HS-27A (cell line): ENCODE results near the gene PRRC1.

ENCODE experiments used
- DNase-seq: peaks from one replicate; pipeline ENCODE4 v3.0.0-alpha.2; 2012; ENCODE audit warnings: low read depth, missing footprints

The PRRC1 gene

DNA sequence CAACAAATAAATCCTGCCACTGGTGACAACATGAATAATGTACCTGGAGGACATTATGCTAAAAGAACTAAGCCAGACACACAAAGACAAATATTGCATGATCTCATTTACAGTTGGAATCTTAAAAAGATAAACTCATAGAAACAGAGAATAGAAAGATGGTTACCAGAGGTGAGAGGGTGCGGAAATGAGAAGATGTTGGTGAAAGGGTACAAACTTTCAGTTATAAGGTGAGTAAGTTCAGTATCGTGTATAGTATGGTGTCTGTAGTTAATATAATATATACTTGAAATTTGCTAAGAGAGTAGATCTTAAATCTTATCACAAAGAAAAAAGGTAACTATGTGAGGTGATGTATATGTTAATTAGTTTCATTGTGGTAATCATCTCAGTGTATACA lies 63.3 kb downstream of the PRRC1 start:
- DNase-seq, result no peak

GRCh38 chr5:127581450-127581849 lies 64.0 kb downstream of the PRRC1 start:
- no peak for DNase-seq

DNA sequence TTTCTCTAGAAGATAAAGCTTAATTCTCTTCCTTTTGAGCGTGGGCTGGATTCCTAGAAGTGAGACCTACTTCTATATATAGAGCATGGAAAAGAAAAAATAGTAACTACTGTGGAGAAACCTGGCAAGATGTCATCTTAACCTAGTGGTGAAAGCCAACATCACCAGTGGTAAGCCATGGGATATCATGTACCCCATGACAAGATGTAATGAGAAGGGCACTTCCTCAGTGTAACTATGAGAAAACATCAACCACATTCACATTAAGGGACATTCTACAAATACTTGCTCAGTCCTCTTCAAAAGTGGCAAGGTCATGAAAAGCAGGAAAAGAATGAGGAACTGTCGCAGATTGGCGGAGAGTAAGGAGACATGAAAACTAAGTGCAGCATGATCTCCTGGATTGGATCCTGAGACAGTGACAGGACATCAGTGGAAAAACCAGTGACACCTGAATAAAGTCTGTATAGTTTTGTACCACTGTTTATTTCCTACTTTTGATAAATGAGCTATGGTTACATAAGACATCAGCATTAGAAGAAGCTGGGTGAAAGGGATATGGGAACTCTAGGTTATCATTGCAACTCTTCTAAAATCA lies 65.4 kb downstream of the PRRC1 start:
- no peak for DNase-seq

GRCh38 chr5:127583866-127584265 lies 66.4 kb downstream of the PRRC1 start:
- DNase-seq, result no peak

- DNase-seq, result no peak
Measured at GRCh38 chr5:127585661-127586060, 68.2 kb downstream of the PRRC1 start.

DNA sequence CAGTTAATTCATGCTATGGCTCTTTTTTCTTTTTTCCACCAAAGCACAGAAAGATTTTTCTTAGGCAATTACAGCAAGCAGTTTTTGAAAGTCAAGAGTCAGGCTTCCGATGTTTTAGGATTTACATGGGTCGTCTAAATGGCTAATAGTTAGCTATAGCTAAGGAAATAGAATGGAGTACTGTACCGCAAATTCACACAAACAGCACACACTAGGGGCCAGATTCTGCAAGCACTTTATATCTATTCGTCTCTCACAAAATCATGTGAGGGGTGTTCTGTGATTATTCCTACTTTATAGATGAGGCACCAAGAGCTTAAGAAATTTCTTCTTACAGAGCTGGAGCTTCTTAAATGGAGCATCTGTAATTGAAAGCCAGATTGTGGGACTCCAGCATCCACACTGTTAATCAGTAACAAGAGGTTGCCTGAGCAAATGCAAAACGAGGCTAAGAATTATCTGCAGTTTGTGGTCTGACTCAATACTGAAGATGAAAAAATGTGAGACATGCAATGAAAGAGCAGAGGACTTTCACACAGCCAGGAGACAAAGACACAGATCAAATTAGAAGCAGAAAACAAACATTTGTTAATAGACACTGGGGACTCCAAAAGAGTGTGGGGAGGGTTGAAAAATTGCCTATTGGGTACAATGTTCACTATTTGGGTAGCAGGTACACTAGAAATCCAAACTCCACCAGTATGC lies 68.8 kb downstream of the PRRC1 start:
- DNase-seq, result no peak

GRCh38 chr5:127586811-127587210 lies 69.4 kb downstream of the PRRC1 start:
- DNase-seq, result no peak

DNA sequence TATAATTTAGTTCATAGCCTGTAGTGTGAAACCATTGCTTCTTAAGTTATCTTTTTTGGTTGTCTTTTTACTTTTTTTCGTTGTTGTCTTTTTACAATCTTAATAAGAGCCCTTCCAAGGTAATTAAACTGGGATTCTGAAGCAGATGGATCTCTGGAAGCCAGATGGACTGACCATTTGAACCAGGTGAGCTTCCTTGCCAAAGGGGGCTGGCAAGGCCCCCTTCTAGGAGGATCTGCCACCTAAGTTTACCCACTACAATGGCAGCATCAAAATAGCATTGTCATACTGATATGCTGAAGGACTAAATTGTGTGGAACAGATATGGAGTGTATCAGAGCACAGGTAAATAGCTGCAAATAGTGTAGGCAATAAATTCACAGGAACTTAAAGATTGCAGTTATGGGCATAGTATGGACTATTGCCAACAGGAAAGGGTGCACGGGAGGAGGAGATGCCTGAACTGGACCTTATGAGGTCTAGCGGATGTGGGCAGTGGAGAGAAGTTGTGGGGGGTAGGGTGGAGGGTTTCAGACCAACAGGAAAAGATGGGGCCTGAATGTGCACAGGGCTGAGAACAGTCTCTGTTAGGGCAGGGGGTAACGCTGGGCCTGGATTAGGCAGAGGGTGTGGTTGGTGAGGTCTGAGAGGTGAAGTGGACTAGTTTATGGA lies 69.9 kb downstream of the PRRC1 start:
- no peak for DNase-seq

GRCh38 chr5:127588368-127588767 lies 70.9 kb downstream of the PRRC1 start:
- DNase-seq, result no peak

DNA sequence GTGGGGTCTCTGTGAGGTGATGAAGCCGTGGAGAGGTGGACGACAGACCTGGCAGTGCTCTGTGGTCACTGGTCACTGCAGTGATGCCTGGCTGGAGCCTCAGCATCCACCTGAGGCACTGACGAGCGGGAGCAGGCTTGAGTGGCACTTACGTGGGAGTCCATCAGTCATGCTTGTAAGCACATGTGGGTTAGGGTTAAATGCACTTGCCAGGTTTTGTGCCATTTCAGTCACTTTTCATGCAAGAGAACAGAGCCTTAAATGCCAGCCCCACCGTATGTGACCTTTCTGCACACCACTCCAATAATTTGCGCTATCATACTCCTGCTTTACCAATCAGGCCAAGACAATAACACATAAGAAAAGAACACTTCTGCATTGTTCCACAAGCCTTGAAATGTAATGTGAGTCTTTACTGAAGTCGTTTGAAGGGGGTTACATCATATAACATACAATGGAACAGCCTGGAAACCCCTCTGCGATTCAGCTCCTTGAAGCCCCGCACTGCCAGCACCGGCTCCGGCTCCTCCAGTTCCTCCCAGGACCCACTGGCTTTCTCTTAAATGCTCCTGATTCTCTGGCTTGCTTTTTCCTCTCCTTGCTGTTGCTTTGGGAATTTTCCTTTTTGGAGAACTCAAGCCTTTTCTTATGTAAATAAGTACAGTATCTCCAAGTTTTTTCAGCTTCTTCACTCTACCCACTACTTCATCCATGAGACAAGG lies 72.0 kb downstream of the PRRC1 start:
- no peak for DNase-seq

DNA sequence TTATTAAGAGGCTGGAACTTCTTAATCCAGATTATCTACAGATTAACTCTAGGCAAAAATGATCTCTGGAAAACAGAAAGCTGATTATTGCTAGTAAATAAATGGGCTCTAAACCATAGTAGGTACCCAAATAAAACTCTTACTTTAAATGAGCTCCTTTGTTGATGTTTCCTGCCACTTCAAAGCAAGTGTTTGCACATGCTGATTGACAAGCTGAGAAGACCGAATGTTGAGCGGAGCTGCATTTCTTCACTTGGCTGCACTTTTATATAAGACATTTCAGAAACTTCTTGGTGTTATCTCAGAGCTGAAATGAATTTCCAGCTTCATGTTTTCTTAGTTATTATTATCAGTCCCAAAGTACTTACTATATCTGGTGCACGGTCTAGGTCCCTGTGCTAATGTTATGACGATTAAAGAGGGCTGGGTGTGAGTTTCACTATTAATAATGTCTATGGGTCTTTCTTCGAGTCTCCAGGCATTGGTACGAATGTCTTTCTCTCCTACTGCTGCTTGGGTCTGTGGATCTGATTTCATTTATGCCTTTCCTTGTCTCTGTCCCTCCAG lies 72.8 kb downstream of the PRRC1 start:
- DNase-seq, result no peak

DNA sequence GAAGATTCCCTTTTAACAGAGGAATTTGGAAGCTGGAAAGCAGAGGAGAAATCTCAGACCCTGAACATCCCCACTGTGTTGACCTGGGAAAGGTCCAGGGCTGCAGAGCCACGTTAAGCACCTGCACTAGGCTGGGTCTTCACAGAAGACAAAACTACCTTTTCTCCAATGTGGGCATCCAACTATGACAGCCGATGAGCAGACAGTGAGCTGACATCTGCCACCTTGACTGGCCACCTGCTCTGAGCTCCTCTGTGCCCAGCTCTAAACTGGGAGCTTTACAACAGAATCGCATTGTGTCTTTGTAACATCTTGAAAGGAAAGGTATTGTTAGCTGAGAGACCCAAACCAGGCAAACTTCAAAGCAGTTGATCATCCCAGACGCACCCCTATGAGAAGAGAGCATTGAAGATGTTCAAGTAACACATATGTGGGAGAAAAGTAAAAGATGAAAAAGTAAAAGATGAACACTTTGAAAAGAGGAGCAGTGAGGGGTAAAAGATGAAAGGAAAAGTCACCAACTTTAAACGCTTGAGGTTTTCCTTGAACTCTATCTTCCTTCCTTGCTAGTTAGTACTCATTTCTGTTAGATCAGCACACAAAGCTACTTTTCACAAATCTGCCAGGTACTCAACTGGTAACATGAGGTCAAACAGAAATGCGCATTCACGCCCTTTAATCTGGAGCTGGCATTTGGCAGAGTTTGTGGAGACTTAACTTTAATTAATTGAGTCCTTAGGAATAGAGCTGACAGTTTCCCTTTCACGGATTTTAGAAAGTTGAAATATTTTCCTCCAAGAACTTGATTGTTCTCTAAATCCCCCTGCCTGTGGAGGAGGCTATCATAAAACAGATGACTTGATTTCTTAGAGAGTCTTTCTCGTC lies 78.3 kb downstream of the PRRC1 start:
- DNase-seq, result no peak

DNA sequence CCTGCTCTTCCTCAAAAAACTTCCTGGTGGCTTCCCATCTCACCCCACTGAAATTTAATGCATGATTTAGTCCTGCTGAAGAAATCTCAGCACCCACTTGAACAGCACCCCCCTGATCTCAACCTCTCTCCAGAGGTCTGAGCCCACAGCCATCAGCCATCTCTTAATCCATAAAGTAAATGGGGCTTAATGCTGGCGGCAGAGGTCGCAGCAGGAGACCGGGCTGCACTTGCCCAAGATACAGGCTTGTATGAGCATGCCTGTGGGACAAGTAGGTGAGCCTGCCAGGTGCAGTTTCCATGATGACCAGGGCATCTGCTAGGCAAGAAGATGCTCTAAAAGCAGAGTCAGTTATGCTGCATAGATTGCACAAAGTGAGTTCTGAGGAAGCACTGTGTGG lies 79.1 kb downstream of the PRRC1 start:
- no peak for DNase-seq

GRCh38 chr5:127599320-127599719 lies 81.9 kb downstream of the PRRC1 start:
- DNase-seq, result no peak

DNA sequence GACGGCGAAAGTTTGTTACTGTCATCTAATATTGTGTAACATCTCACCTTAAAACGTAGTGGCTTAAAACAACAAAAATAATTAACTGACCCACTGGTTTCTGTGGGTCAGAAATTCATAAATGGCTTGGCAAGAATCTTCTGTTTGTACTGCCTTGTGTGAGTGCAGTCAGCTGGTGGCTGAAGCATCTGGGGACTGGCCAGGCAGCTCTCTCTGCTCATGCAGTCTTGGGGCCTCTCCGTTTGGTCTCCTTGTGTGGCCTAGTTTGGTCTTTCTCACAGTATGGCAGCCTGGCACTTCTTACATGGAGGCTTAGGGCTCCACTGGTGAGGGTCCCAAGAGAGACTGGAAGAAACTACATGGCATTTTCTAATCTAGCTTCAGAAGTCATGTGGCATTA lies 82.4 kb downstream of the PRRC1 start:
- no peak for DNase-seq

GRCh38 chr5:127601111-127601510 lies 83.7 kb downstream of the PRRC1 start:
- DNase-seq, result no peak

GRCh38 chr5:127601601-127602000 lies 84.2 kb downstream of the PRRC1 start:
- no peak for DNase-seq

DNA sequence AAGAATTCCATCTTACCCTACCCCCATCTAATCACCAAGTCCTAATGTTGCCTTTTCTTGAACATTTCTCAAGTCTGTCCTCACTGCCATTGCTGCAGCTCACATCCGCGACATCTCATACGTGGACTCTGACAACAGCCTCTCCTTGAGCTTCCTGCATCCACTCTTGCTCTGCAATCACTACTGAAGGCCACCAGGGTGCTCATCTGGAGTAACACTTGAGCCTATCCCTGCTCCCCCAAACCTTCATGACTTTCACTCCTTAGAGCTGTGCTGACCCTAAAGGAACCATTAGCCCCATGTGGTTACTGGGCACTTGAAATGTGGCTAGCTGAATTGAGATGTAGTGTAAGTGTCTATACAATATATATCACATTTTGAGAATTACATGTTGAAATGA lies 85.0 kb downstream of the PRRC1 start:
- no peak for DNase-seq

DNA sequence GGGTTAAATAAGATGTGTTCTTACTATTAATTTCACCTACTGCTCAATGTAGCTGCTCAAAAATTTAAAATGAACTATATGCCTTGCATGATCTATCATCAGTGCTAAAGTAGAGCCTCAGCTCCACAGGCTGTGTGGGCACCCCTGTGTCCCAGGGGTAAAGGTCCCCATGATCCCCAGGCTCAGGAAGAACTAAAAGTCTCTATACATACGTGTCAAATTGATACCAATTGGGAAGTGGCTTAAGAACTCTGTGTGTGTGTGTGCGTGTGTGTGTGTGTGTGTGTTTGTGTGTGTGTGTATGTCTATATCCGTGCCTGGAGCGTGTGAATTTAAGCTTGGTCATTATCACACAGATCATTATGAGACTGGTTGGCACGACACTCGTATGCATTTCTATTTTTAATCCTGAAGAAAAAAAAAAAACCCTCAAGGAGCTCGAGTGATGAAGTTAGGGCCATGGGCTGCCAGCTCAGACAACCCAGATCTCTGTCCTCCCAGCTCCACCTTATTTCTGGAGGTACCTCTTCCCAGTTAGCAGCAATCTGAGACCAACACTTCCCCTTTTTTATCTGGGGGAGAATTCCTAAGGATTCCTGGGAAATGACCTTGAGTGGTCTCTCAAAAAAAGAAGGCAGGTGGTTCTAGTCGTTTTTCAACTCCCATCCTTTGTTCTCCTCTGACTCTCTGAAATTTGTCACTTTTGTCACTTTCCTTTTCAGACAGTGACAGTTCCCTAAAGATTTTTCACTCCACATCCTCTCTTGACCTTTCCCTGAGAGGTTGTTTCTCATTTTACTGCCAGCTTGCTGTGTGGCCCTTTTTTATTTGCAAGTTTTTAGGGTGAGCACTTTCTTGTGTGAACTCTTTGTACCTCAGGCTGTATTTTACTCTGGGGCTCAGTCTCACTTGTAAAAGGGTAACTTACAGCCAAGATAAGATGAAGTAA lies 85.7 kb downstream of the PRRC1 start:
- DNase-seq, result no peak
